Measurements from ENCODE around the gene MFSD6L.
"Not testable (repeated sequence)": the region's sequence is repeated elsewhere in the genome, so short reads cannot be mapped to it uniquely, and the experiment has no call there.

The MFSD6L gene

GRCh38 chr17:8823279-8823678 lies 24.1 kb upstream of the MFSD6L start:
- DNase-seq: no peak

GRCh38 chr17:8822401-8823035 lies 23.4 kb upstream of the MFSD6L start:
- no peak for DNase-seq

- DNase-seq: no peak
Observed at GRCh38 chr17:8821446-8822105, 22.4 kb upstream of the MFSD6L start.

- no peak for DNase-seq
Observed at GRCh38 chr17:8820311-8821010, 21.3 kb upstream of the MFSD6L start.

- no peak for DNase-seq
Observed at GRCh38 chr17:8818654-8819330, 19.6 kb upstream of the MFSD6L start.

GRCh38 chr17:8818047-8818446 lies 18.9 kb upstream of the MFSD6L start:
- no peak for DNase-seq

GRCh38 chr17:8806926-8807550 lies 7.9 kb upstream of the MFSD6L start:
- no peak for DNase-seq

GRCh38 chr17:8806253-8806925 lies 7.2 kb upstream of the MFSD6L start:
- DNase-seq: no peak

GRCh38 chr17:8805396-8805795 lies 6.2 kb upstream of the MFSD6L start:
- DNase-seq: not testable (repeated sequence)

- DNase-seq: no peak
Observed at GRCh38 chr17:8803531-8804420, 4.6 kb upstream of the MFSD6L start.

- DNase-seq: no peak
Observed at GRCh38 chr17:8801135-8801840, 2.1 kb upstream of the MFSD6L start.

GRCh38 chr17:8800656-8801055 lies 1.5 kb upstream of the MFSD6L start:
- no peak for DNase-seq

- no peak for DNase-seq
Observed at GRCh38 chr17:8799570-8800212, 526 bp upstream of the MFSD6L start.

GRCh38 chr17:8798176-8798845 lies 854 bp downstream of the MFSD6L start:
- DNase-seq: no peak

- no peak for DNase-seq
Observed at GRCh38 chr17:8797621-8798175, 1.5 kb downstream of the MFSD6L start.

GRCh38 chr17:8794636-8795035 lies 4.5 kb downstream of the MFSD6L start:
- DNase-seq: no peak

GRCh38 chr17:8793649-8794048 lies 5.5 kb downstream of the MFSD6L start:
- DNase-seq: no peak

- DNase-seq: no peak
Observed at GRCh38 chr17:8792646-8793045, 6.5 kb downstream of the MFSD6L start.

- DNase-seq: no peak
Observed at GRCh38 chr17:8791910-8792270, 7.3 kb downstream of the MFSD6L start.
